ENCODE data around the gene OPA1. TPM values are rescaled to one million over a fixed set of nuclear protein-coding genes. Genes with fewer than 3 reads are reported as not detected.

The OPA1 gene
- 10 to 100 TPM; 52.2 to 56.5 TPM for total RNA-seq
- 10 to 100 TPM; 13.3 to 28.0 TPM for polyA plus RNA-seq
- long read RNA-seq, donor 1, full-length matches to known transcripts, result 2 of 13 reads
- long read RNA-seq, donor 1, partial matches to known transcripts, result 6 of 13 reads
- long read RNA-seq, donor 1, other reads (novel, unspliced or antisense), result 5 of 13 reads
- long read RNA-seq, donor 2, full-length matches to known transcripts, result 10 of 18 reads
- long read RNA-seq, donor 2, partial matches to known transcripts, result 2 of 18 reads
- long read RNA-seq, donor 2, other reads (novel, unspliced or antisense), result 6 of 18 reads

- peak; percentile 99 for ATAC-seq (ENCODE audit: low FRiP score)
- Histone ChIP-seq H3K27me3 (ENCODE audit: control insufficient read depth in 1 of 2, insufficient read depth in 2 of 2, low read length in 1 of 2) (no peaks in the 10 kb centered on the region), H3K9me3 (ENCODE audit: control insufficient read depth, low read length) (no peaks in the 10 kb centered on the region), H3K4me1 (ENCODE audit: control insufficient read depth in 1 of 2, insufficient read depth in 2 of 2, low read length in 2 of 2) (peaks cover 0 to 1% of the 10 kb centered on the region in 2 donors), H3K36me3 (ENCODE audit: control insufficient read depth in 1 of 2, insufficient read depth in 2 of 2, low read length in 1 of 2) (no peaks in the 10 kb centered on the region), H3K4me3 (ENCODE audit: low read length in 2 of 2) (peak within 1 kb of the TSS; percentile 89 to 97), H3K27ac (ENCODE audit: low read depth in 1 of 2, low read length in 2 of 2) (peak within 1 kb of the TSS; percentile 36 to 52)
- DNase-seq, result peak; percentile 99 to 100
- WGBS, 2 donors, result 0 to 1% methylated on average over 55 of the region's 55 CpGs
- intact Hi-C loops (cut with DNase I), result no loop called here
Measured at GRCh38 chr3:193592841-193593667, at the start of gene OPA1. TSS of gene OPA1 (plus strand) at chr3:193593208. CDS start at chr3:193593378, 170 bp downstream.

GRCh38 chr3:193544289-193544688 lies 48.7 kb upstream of the OPA1 start:
- intact Hi-C loops (cut with DNase I), result no loop called here
- H3K9me3 ChIP-seq (ENCODE audit: control insufficient read depth, low read length), result no peaks in the 10 kb centered on the region
- H3K36me3 ChIP-seq (ENCODE audit: control insufficient read depth in 1 of 2, insufficient read depth in 2 of 2, low read length in 1 of 2), result no peaks in the 10 kb centered on the region
- no peak for DNase-seq
- no peak for ATAC-seq (ENCODE audit: low FRiP score)
- WGBS, 2 donors, result 68 to 70% methylated on average over 1 of the region's 1 CpG
- no peaks in the 10 kb centered on the region for H3K4me1 ChIP-seq (ENCODE audit: control insufficient read depth in 1 of 2, insufficient read depth in 2 of 2, low read length in 2 of 2)
- no peak overlapping the region for H3K4me3 ChIP-seq (ENCODE audit: low read length in 2 of 2)
- H3K27ac ChIP-seq (ENCODE audit: low read depth in 1 of 2, low read length in 2 of 2), result no peak overlapping the region
- no peaks in the 10 kb centered on the region for H3K27me3 ChIP-seq (ENCODE audit: control insufficient read depth in 1 of 2, insufficient read depth in 2 of 2, low read length in 1 of 2)

- H3K4me1 ChIP-seq (ENCODE audit: control insufficient read depth in 1 of 2, insufficient read depth in 2 of 2, low read length in 2 of 2), result no peaks in the 10 kb centered on the region
- 98 to 100% methylated on average over 1 of the region's 1 CpG for WGBS, 2 donors
- H3K36me3 ChIP-seq (ENCODE audit: control insufficient read depth in 1 of 2, insufficient read depth in 2 of 2, low read length in 1 of 2), result no peaks in the 10 kb centered on the region
- no peak for DNase-seq
- no peak for ATAC-seq (ENCODE audit: low FRiP score)
- no peaks in the 10 kb centered on the region for H3K9me3 ChIP-seq (ENCODE audit: control insufficient read depth, low read length)
- no peak overlapping the region for H3K27ac ChIP-seq (ENCODE audit: low read depth in 1 of 2, low read length in 2 of 2)
- H3K4me3 ChIP-seq (ENCODE audit: low read length in 2 of 2), result no peak overlapping the region
- H3K27me3 ChIP-seq (ENCODE audit: control insufficient read depth in 1 of 2, insufficient read depth in 2 of 2, low read length in 1 of 2), result no peaks in the 10 kb centered on the region
- intact Hi-C loops (cut with DNase I), result no loop called here
Measured at GRCh38 chr3:193545304-193545703, 47.7 kb upstream of the OPA1 start.

GRCh38 chr3:193546129-193546528 lies 46.9 kb upstream of the OPA1 start:
- intact Hi-C loops (cut with DNase I), result no loop called here
- no peaks in the 10 kb centered on the region for H3K4me1 ChIP-seq (ENCODE audit: control insufficient read depth in 1 of 2, insufficient read depth in 2 of 2, low read length in 2 of 2)

GRCh38 chr3:193548406-193548805 lies 44.6 kb upstream of the OPA1 start:
- Histone ChIP-seq H3K27me3 (ENCODE audit: control insufficient read depth in 1 of 2, insufficient read depth in 2 of 2, low read length in 1 of 2) (no peaks in the 10 kb centered on the region), H3K4me3 (ENCODE audit: low read length in 2 of 2) (no peak overlapping the region), H3K4me1 (ENCODE audit: control insufficient read depth in 1 of 2, insufficient read depth in 2 of 2, low read length in 2 of 2) (no peaks in the 10 kb centered on the region), H3K9me3 (ENCODE audit: control insufficient read depth, low read length) (no peaks in the 10 kb centered on the region), H3K36me3 (ENCODE audit: control insufficient read depth in 1 of 2, insufficient read depth in 2 of 2, low read length in 1 of 2) (no peaks in the 10 kb centered on the region), H3K27ac (ENCODE audit: low read depth in 1 of 2, low read length in 2 of 2) (no peak overlapping the region)
- DNase-seq (no peak), ATAC-seq (ENCODE audit: low FRiP score) (no peak)
- 49 to 54% methylated on average over 4 of the region's 4 CpGs for WGBS, 2 donors
- intact Hi-C loops (cut with DNase I), result no loop called here

More at GRCh38 chr3:193546129-193546528, 46.9 kb upstream of the OPA1 start:
- DNase-seq, result no peak
- Histone ChIP-seq H3K27me3 (ENCODE audit: control insufficient read depth in 1 of 2, insufficient read depth in 2 of 2, low read length in 1 of 2) (no peaks in the 10 kb centered on the region), H3K36me3 (ENCODE audit: control insufficient read depth in 1 of 2, insufficient read depth in 2 of 2, low read length in 1 of 2) (no peaks in the 10 kb centered on the region), H3K9me3 (ENCODE audit: control insufficient read depth, low read length) (no peaks in the 10 kb centered on the region), H3K27ac (ENCODE audit: low read depth in 1 of 2, low read length in 2 of 2) (no peak overlapping the region), H3K4me3 (ENCODE audit: low read length in 2 of 2) (no peak overlapping the region)
- ATAC-seq (ENCODE audit: low FRiP score), result no peak

- no peak for ATAC-seq (ENCODE audit: low FRiP score)
- intact Hi-C loops (cut with DNase I), result no loop called here
- 59 to 71% methylated on average over 1 of the region's 1 CpG for WGBS, 2 donors
Measured at GRCh38 chr3:193552923-193553322, 40.1 kb upstream of the OPA1 start.

GRCh38 chr3:193553586-193553985 lies 39.4 kb upstream of the OPA1 start:
- H3K27ac ChIP-seq (ENCODE audit: low read depth in 1 of 2, low read length in 2 of 2), result no peak overlapping the region
- 81 to 87% methylated on average over 1 of the region's 1 CpG for WGBS, 2 donors
- no peaks in the 10 kb centered on the region for H3K9me3 ChIP-seq (ENCODE audit: control insufficient read depth, low read length)
- H3K27me3 ChIP-seq (ENCODE audit: control insufficient read depth in 1 of 2, insufficient read depth in 2 of 2, low read length in 1 of 2), result no peaks in the 10 kb centered on the region
- DNase-seq (no peak), ATAC-seq (ENCODE audit: low FRiP score) (no peak)
- H3K4me3 ChIP-seq (ENCODE audit: low read length in 2 of 2), result no peak overlapping the region
- no peaks in the 10 kb centered on the region for H3K36me3 ChIP-seq (ENCODE audit: control insufficient read depth in 1 of 2, insufficient read depth in 2 of 2, low read length in 1 of 2)
- intact Hi-C loops (cut with DNase I), result no loop called here
- H3K4me1 ChIP-seq (ENCODE audit: control insufficient read depth in 1 of 2, insufficient read depth in 2 of 2, low read length in 2 of 2), result no peaks in the 10 kb centered on the region

More at GRCh38 chr3:193552923-193553322, 40.1 kb upstream of the OPA1 start:
- Histone ChIP-seq H3K4me3 (ENCODE audit: low read length in 2 of 2) (no peak overlapping the region), H3K36me3 (ENCODE audit: control insufficient read depth in 1 of 2, insufficient read depth in 2 of 2, low read length in 1 of 2) (no peaks in the 10 kb centered on the region), H3K27me3 (ENCODE audit: control insufficient read depth in 1 of 2, insufficient read depth in 2 of 2, low read length in 1 of 2) (no peaks in the 10 kb centered on the region), H3K4me1 (ENCODE audit: control insufficient read depth in 1 of 2, insufficient read depth in 2 of 2, low read length in 2 of 2) (no peaks in the 10 kb centered on the region), H3K9me3 (ENCODE audit: control insufficient read depth, low read length) (no peaks in the 10 kb centered on the region), H3K27ac (ENCODE audit: low read depth in 1 of 2, low read length in 2 of 2) (no peak overlapping the region)
- DNase-seq, result no peak

GRCh38 chr3:193554811-193555210 lies 38.2 kb upstream of the OPA1 start, which contains the start of gene ATP13A4:
TSS of gene ATP13A4 (minus strand) at chr3:193554895. CDS start at chr3:193554799, 96 bp downstream.
- no peak within 1 kb of the TSS for H3K27ac ChIP-seq (ENCODE audit: low read depth in 1 of 2, low read length in 2 of 2)
- no peaks in the 10 kb centered on the region for H3K36me3 ChIP-seq (ENCODE audit: control insufficient read depth in 1 of 2, insufficient read depth in 2 of 2, low read length in 1 of 2)
- no peaks in the 10 kb centered on the region for H3K9me3 ChIP-seq (ENCODE audit: control insufficient read depth, low read length)
- H3K27me3 ChIP-seq (ENCODE audit: control insufficient read depth in 1 of 2, insufficient read depth in 2 of 2, low read length in 1 of 2), result no peaks in the 10 kb centered on the region
- H3K4me3 ChIP-seq (ENCODE audit: low read length in 2 of 2), result no peak within 1 kb of the TSS
- no peaks in the 10 kb centered on the region for H3K4me1 ChIP-seq (ENCODE audit: control insufficient read depth in 1 of 2, insufficient read depth in 2 of 2, low read length in 2 of 2)
- ATAC-seq (ENCODE audit: low FRiP score), result no peak
- intact Hi-C loops (cut with DNase I), result no loop called here
- no peak for DNase-seq
- WGBS, 2 donors, result 38 to 41% methylated on average over 9 of the region's 9 CpGs
